ENCODE results near the gene EEF1AKMT4. TPM values are rescaled to one million over a fixed set of nuclear protein-coding genes. Genes with fewer than 3 reads are reported as not detected.

EEF1AKMT4 gene
- total and polyA plus RNA-seq, 4 donors, result 0.40 to 1.9 (median 1.8) TPM

Small RNA genes within 50 kb of the gene (small RNA-seq; reads per million reads assigned to genes)
- gene MIR1224 (ENCODE audit: low replicate concordance), result 2.2 reads per million, percentile 90 among the genes with 10 or more reads in this experiment

Other genes with a start within 250 kb of the EEF1AKMT4 start
- gene ABCC5, start 231.8 kb upstream of the EEF1AKMT4 start, total RNA-seq, result 10 to 100 TPM; 40.7 to 43.0 TPM
- gene ABCC5, start 231.8 kb upstream of the EEF1AKMT4 start, polyA plus RNA-seq (ENCODE audit: insufficient read length in 2 of 2), result 10 to 100 TPM; 77.3 to 89.2 TPM
- not detected for gene HTR3D, start 217.9 kb upstream of the EEF1AKMT4 start, total RNA-seq
- not detected for gene HTR3D, start 217.9 kb upstream of the EEF1AKMT4 start, polyA plus RNA-seq (ENCODE audit: insufficient read length in 2 of 2)
- gene HTR3C, start 196.6 kb upstream of the EEF1AKMT4 start, total RNA-seq, result not detected
- not detected for gene HTR3C, start 196.6 kb upstream of the EEF1AKMT4 start, polyA plus RNA-seq (ENCODE audit: insufficient read length in 2 of 2)
- not detected for gene HTR3E, start 152.6 kb upstream of the EEF1AKMT4 start, total RNA-seq
- not detected for gene HTR3E, start 152.6 kb upstream of the EEF1AKMT4 start, polyA plus RNA-seq (ENCODE audit: insufficient read length in 2 of 2)
- 10 to 100 TPM; 38.3 to 39.0 TPM for gene EIF2B5, start 114.3 kb upstream of the EEF1AKMT4 start, total RNA-seq
- gene EIF2B5, start 114.3 kb upstream of the EEF1AKMT4 start, polyA plus RNA-seq (ENCODE audit: insufficient read length in 2 of 2), result 10 to 100 TPM; 52.6 to 58.9 TPM
- 10 to 100 TPM; 20.7 to 43.7 TPM for gene DVL3, start 94.3 kb upstream of the EEF1AKMT4 start, total RNA-seq
- 100 to 1,000 TPM; 105 to 114 TPM for gene DVL3, start 94.3 kb upstream of the EEF1AKMT4 start, polyA plus RNA-seq (ENCODE audit: insufficient read length in 2 of 2)
- gene AP2M1, start 74.8 kb upstream of the EEF1AKMT4 start, total RNA-seq, result 100 to 1,000 TPM; 293 to 307 TPM
- gene AP2M1, start 74.8 kb upstream of the EEF1AKMT4 start, polyA plus RNA-seq (ENCODE audit: insufficient read length in 2 of 2), result 100 to 1,000 TPM; 523 to 556 TPM
- 10 to 100 TPM; 47.9 to 49.5 TPM for gene ABCF3, start 63.5 kb upstream of the EEF1AKMT4 start, total RNA-seq
- 10 to 100 TPM; 78.4 to 94.4 TPM for gene ABCF3, start 63.5 kb upstream of the EEF1AKMT4 start, polyA plus RNA-seq (ENCODE audit: insufficient read length in 2 of 2)
- 10 to 100 TPM in 1 of 2 donors, 1 to 10 TPM in 1; 4.6 to 12.0 TPM for gene VWA5B2, start 20.1 kb upstream of the EEF1AKMT4 start, total RNA-seq
- gene VWA5B2, start 20.1 kb upstream of the EEF1AKMT4 start, polyA plus RNA-seq (ENCODE audit: insufficient read length in 2 of 2), result 10 to 100 TPM; 36.4 to 55.5 TPM
- 10 to 100 TPM in 1 of 2 donors, 1 to 10 TPM in 1; 9.1 to 13.2 TPM for gene ALG3, start 710 bp upstream of the EEF1AKMT4 start, total RNA-seq
- gene ALG3, start 710 bp upstream of the EEF1AKMT4 start, polyA plus RNA-seq (ENCODE audit: insufficient read length in 2 of 2), result 10 to 100 TPM; 25.4 to 29.4 TPM
- gene CAMK2N2, start 11.9 kb downstream of the EEF1AKMT4 start, total RNA-seq, result 1 to 10 TPM; 9.1 to 9.6 TPM
- 100 to 1,000 TPM; 203 to 204 TPM for gene CAMK2N2, start 11.9 kb downstream of the EEF1AKMT4 start, polyA plus RNA-seq (ENCODE audit: insufficient read length in 2 of 2)
- gene ECE2, start 26.4 kb downstream of the EEF1AKMT4 start, total RNA-seq, result 10 to 100 TPM in 1 of 2 donors, 1 to 10 TPM in 1; 3.6 to 12.5 TPM
- gene ECE2, start 26.4 kb downstream of the EEF1AKMT4 start, polyA plus RNA-seq (ENCODE audit: insufficient read length in 2 of 2), result 10 to 100 TPM; 18.6 to 23.1 TPM
- 100 to 1,000 TPM; 177 to 237 TPM for gene PSMD2, start 49.6 kb downstream of the EEF1AKMT4 start, total RNA-seq
- gene PSMD2, start 49.6 kb downstream of the EEF1AKMT4 start, polyA plus RNA-seq (ENCODE audit: insufficient read length in 2 of 2), result 100 to 1,000 TPM; 268 to 275 TPM
- 100 to 1,000 TPM; 132 to 139 TPM for gene EIF4G1, start 64.9 kb downstream of the EEF1AKMT4 start, total RNA-seq
- 100 to 1,000 TPM; 187 TPM for gene EIF4G1, start 64.9 kb downstream of the EEF1AKMT4 start, polyA plus RNA-seq (ENCODE audit: insufficient read length in 2 of 2)
- 10 to 100 TPM; 35.4 to 43.8 TPM for gene FAM131A, start 87.9 kb downstream of the EEF1AKMT4 start, total RNA-seq
- gene FAM131A, start 87.9 kb downstream of the EEF1AKMT4 start, polyA plus RNA-seq (ENCODE audit: insufficient read length in 2 of 2), result 10 to 100 TPM; 50.1 to 57.3 TPM
- gene CLCN2, start 111.9 kb downstream of the EEF1AKMT4 start, total RNA-seq, result 10 to 100 TPM; 13.1 to 41.3 TPM
- gene CLCN2, start 111.9 kb downstream of the EEF1AKMT4 start, polyA plus RNA-seq (ENCODE audit: insufficient read length in 2 of 2), result 10 to 100 TPM; 13.7 to 28.5 TPM
- gene POLR2H, start 112.0 kb downstream of the EEF1AKMT4 start, total RNA-seq, result 10 to 100 TPM; 45.4 to 76.9 TPM
- 10 to 100 TPM; 54.1 to 81.2 TPM for gene POLR2H, start 112.0 kb downstream of the EEF1AKMT4 start, polyA plus RNA-seq (ENCODE audit: insufficient read length in 2 of 2)
- 1 to 10 TPM in 1 of 2 donors, under 1 TPM in 1; 0.40 to 2.6 TPM for gene THPO, start 128.5 kb downstream of the EEF1AKMT4 start, total RNA-seq
- 1 to 10 TPM; 1.8 to 2.0 TPM for gene THPO, start 128.5 kb downstream of the EEF1AKMT4 start, polyA plus RNA-seq (ENCODE audit: insufficient read length in 2 of 2)
- gene CHRD, start 130.4 kb downstream of the EEF1AKMT4 start, total RNA-seq, result 10 to 100 TPM; 11.4 to 18.3 TPM
- 10 to 100 TPM; 17.4 to 23.7 TPM for gene CHRD, start 130.4 kb downstream of the EEF1AKMT4 start, polyA plus RNA-seq (ENCODE audit: insufficient read length in 2 of 2)